Epithelial cell of esophagus (primary cell): ENCODE data around the gene SEPTIN12.

Experiments
- DNase-seq: peaks from one replicate; pipeline ENCODE4 v3.0.0; 2010; ENCODE audit warnings: low read depth
- H3K4me3 ChIP-seq: 2 replicates; pipeline ENCODE4 v1.5.1; 2011; ENCODE audit warnings: mild to moderate bottlenecking, low read length, control low read depth
- TF ChIP-seq, protein P1 (sequence below): IDR thresholded peaks from 2 replicates; pipeline ENCODE4 v1.5.1; 2011; ENCODE audit warnings: low read depth, mild to moderate bottlenecking, low read length, control low read depth, inconsistent platforms; ENCODE audit not compliant: insufficient read depth; ENCODE audit errors: missing control alignments

SEPTIN12 gene

DNA sequence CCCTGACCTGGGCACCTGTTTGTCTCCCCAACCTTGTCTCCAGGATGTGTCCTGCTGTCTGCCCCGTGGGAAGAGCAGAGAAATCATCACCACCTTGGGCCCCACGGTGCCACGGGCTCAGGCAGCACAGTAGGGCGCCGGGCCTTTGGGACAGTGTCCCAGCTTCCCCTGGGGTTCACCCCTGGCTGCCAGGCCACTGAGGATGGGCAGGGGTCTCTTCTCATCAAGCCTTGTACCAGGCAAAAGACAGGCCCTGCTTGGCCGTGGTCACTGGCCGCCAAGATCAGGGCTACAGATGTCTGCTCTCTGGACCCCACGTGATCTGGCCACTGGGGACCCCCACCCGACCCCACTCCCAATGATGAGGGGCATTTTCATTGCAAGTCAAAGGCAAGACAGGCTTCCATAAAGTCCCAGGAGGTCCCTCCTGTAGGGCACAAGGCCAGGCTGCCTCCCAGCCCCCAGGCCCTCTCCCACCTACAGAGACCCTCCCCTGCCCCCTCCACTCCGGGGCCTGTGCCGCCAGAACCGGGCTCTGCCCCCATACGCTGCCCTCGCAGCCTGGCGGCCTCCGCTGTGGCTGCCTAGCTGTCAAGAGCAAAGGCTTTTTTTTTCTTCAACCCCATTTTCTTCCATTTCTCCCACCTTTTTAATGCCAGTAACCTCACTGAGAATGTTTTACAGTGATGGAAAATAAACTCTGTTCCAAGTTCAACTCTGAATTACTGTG, 39.3 kb downstream of the SEPTIN12 start:
- H3K4me3 ChIP-seq, result no peak overlapping the region
- no peak for DNase-seq
- TF ChIP-seq, protein P1, sequence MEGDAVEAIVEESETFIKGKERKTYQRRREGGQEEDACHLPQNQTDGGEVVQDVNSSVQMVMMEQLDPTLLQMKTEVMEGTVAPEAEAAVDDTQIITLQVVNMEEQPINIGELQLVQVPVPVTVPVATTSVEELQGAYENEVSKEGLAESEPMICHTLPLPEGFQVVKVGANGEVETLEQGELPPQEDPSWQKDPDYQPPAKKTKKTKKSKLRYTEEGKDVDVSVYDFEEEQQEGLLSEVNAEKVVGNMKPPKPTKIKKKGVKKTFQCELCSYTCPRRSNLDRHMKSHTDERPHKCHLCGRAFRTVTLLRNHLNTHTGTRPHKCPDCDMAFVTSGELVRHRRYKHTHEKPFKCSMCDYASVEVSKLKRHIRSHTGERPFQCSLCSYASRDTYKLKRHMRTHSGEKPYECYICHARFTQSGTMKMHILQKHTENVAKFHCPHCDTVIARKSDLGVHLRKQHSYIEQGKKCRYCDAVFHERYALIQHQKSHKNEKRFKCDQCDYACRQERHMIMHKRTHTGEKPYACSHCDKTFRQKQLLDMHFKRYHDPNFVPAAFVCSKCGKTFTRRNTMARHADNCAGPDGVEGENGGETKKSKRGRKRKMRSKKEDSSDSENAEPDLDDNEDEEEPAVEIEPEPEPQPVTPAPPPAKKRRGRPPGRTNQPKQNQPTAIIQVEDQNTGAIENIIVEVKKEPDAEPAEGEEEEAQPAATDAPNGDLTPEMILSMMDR, result no peak

DNA sequence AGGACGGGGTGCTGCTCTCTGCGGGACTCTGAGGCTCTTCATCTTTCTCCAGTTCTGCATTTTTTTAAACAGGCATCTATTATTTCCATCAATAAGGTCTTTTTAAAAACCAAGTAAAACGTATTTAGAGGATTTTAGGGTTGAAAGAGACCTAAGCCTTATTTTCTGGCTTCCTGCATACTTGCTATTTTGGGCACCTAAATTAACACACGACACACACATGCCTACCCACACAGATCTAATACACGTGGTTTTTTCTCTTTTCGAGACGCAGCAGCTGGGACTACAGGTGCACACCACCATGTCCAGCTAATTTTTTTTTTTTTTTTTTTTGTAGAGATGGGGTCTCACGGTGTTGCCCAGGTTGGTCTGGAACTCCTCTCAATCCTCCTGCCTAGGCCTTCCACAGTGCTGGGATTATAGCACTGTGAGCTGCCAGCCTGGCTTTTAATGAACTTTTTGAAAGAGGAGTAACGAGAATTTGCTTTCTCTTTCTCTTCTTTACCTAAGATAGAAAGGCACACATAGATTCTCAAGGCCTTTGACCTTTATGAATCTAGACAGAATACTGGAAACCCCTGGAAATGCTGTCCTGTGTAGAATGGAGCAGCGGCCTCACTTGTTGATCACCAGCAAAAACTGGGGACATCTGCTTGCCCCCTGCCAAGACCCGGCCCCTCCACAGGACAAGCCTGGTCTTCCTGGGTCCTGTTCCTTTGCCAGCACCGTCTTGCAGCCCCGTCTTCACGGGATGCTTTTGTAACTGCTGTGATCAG, 40.1 kb downstream of the SEPTIN12 start:
- DNase-seq, result no peak
- H3K4me3 ChIP-seq, result no peak overlapping the region
- TF ChIP-seq, protein P1, result no peak

DNA sequence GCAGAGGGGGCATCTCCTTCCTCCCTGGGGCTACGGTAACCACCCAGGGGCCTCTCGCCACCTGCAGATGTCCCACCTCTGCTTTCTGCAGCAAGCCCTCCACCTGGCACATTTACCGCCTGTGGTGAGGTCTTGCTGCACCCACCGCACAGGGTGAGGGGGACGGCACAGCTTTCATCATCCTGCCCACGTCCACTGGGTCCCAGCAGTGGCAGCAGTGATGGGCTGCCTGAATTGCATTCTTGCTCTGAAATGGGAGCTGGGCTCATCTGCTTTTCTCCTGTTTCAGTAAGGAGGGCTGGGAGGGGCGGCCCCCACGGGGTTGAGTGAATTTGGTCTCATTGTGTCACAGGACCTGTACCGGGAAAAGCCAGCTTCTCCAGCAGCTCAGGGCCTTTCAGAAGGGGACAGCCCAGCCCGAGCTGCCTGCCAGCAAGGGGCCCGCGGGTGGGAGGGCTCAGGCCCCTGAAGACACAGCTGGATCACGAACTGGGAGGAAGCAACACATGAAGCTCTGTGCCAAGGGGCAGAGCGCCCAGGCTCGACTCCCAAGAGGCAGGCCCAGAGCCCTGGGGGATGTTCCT, 41.1 kb downstream of the SEPTIN12 start:
- TF ChIP-seq, protein P1, result no peak
- H3K4me3 ChIP-seq, result no peak overlapping the region
- DNase-seq, result no peak

DNA sequence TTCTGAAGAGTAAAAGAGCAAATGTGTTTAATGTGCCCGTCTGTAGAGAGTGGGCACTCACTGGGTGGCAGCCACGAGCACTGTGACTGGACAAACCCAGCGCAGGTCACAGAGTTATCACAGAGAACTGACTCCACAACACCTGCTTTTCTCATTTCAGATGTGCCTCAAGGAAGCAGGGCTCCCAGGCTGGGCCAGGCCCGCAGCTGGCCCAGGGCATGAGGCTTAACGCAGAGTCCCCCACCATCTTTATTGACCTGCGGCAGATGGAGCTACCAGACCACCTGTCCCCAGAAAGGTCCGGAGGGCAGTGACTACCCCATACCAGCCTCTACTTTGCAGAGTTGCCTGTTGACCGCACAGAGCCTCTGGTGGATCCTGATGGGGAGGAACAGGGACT, 41.9 kb downstream of the SEPTIN12 start:
- H3K4me3 ChIP-seq, result no peak overlapping the region
- no peak for DNase-seq
- TF ChIP-seq, protein P1, result no peak

DNA sequence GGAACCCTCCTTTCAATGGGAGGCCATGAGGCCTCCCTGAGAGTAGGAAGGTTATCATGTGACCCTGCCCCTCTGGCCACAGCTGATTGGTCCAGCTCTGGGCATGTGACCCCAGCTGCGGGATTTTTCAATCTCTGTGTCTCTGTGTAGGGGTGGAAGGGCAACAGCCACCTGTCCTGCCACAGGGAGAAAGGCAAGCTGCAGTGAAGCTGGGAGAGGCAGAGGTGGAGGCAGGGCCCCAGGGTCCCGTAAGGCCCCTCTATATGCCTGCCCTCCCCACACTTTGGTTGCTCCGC, 42.9 kb downstream of the SEPTIN12 start:
- TF ChIP-seq, protein P1, result no peak
- no peak overlapping the region for H3K4me3 ChIP-seq
- no peak for DNase-seq

DNA sequence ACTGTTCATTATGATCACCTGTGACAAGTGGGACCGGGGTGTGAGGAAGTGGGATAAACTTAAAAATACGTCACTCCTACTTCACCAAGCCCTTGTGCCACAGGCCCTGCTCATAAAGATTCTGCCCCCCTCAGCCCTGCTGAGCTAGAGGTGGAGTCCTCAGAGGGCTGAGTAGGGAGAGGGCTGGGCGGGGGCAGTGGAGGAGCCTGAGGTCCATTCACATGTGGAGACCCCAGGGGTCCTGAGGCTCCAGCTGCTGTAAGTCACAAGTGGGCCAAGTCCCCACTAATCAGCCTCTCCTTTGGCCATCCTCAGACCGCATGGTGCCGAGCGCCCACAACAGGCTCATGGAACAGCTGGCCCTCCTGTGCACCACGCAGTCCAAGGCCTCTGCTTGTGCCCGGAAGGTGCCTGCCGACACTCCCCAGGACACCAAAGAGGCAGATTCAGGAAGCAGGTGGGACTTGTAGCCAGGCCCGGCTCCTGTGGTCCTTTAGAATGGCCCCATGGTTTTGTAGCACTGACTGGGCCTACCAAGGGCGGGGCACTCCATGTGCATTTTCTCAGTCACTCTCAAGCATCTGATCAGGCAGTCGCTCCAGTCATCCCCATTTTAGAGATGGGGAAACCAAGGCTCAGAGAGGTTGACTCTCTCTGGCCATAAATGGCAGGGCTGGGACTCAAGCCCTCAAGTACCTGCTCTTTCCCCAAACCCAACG, 43.4 kb downstream of the SEPTIN12 start:
- no peak overlapping the region for H3K4me3 ChIP-seq
- TF ChIP-seq, protein P1, result no peak
- no peak for DNase-seq
